NCI-H82 treated with DMSO at 0.1 percent for 48 hours (cell line): ENCODE results near the gene GPD1.

ENCODE experiments used
- DNase-seq: peaks from one replicate; lab custom pipeline; 2025; ENCODE audit not compliant: unreplicated experiment; lab: John Stamatoyannopoulos, UW

GPD1 gene

DNA sequence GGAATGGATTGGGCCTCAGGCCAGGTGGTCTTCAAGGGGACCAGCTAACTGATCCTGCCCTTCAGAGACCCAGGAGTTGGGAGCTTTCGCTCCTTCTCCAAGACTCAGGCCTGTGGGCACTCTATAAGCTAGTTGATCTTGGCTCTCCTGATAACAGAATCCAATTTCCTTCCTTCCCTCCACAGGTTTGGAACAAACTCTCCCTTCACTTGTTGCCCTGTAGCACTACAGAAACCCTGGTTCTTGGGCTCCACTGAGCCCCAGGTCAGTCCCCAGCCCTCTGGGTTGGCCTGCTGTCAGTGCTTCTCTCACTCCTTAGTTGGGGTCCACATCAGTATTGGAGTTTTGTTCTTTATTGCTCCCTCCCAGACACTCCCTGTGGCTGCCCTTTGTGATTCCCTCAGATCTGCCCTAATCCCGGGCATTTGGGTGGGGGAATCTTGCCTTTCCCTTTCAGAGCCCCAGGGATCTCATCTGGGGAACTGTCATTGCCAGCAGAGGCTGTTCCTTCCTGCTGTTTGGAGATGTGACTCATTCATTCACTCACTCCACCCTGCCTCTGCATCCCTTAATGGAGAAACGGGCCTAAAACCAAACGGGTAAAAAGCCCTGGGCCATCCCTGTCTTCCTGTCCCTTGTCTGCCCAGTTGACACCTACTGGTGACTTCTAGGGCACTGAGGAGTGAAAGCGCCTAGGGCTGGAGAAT is 4.4 kb upstream of the GPD1 start:
- no peak for DNase-seq

GRCh38 chr12:50100561-50100960 is 3.2 kb upstream of the GPD1 start:
- no peak for DNase-seq

DNA sequence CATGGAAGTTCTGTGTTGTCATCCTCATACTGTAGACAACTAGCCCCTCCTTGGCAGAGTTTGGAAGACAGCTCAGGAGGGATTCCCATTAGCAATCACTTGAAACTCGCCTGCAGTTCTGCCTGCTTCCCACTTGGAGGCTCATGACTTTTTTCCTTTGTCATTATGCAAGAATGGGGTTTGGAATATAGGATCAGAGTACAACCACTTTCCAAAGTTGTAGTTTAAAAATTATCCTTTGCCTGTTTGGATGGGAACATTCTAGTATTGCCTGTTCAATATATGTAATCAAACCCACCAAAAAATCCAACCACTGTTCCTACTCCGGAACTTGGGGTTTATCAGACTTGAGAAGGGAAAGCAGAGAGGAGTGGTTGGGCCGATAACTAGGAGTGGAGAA is 2.1 kb upstream of the GPD1 start:
- peak; percentile 30 for DNase-seq

GRCh38 chr12:50102131-50102531 is 1.7 kb upstream of the GPD1 start:
- no peak for DNase-seq

DNA sequence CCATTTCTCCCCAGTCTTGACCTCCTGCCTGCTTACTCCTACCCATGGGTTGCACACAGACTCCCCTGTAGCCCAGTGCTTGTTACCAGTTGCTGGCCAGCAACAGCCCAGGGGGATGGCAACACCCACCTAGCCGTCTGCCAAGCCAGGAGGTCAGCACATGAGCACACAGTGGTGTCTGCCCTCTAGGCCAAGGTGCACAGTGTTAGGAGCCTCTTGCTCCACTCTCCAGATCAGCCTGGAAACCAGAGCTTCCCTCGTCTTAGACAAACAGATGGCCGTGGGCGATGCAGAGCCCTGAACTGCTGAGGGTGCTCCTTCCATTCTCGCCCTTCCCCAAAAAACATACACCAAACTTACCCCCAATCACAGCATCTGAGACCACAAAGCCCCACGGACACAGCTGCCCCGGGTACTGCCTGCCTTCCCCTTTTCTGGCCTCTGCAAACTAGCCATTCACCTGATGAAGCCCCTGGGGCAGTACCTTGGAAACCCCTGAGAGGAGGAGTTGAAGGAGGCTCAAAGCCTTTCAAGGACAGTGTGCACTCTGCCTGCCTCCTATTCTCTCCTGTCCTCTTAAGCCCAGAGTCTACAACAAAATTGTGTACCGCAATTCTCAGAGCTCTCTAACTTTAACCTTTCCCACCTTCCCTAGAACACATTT is 1.0 kb upstream of the GPD1 start:
- no peak for DNase-seq

DNA sequence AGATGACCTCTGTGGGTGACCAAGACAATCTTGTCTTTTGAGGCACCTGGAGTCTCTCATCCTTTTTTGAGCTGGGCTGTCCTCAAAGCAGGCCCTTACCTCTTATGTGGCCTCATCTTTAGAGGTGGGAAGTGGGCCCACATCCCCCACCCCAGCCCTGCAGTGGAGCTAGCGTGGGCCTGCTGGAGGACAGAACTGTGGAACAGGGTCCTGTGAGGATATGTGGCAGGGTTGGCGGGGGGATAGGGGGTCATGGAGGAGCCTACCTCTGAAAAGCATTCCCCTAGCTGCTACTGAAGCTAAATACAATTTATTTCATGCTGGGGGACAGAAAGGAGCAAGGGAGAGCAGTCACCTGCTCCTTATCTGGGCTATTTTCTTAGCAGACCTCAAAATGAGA is 457 bp upstream of the GPD1 start:
- no peak for DNase-seq

GRCh38 chr12:50104417-50105366 is 884 bp downstream of the GPD1 start:
- DNase-seq, result no peak

GRCh38 chr12:50105913-50106450 is 2.2 kb downstream of the GPD1 start:
- no peak for DNase-seq

DNA sequence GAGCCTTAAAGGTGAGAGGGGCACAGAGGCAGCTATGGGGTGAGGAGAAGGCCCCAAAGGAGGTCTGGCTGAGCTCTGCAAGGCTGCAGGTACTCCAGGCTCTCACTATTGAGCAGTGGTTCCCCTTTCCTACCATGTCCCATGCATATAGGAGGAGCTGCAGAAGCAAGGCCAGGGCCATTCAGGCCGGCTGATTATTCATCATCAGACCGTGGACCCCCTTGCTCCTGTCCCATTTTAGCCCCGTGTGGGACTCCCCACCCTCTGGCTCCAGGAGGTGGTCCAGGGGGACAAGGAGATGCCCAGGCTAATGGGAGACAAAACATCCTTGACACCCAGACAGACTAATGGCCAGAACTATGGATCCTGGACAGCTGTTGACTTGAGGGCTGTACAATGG is 3.1 kb downstream of the GPD1 start:
- no peak for DNase-seq

DNA sequence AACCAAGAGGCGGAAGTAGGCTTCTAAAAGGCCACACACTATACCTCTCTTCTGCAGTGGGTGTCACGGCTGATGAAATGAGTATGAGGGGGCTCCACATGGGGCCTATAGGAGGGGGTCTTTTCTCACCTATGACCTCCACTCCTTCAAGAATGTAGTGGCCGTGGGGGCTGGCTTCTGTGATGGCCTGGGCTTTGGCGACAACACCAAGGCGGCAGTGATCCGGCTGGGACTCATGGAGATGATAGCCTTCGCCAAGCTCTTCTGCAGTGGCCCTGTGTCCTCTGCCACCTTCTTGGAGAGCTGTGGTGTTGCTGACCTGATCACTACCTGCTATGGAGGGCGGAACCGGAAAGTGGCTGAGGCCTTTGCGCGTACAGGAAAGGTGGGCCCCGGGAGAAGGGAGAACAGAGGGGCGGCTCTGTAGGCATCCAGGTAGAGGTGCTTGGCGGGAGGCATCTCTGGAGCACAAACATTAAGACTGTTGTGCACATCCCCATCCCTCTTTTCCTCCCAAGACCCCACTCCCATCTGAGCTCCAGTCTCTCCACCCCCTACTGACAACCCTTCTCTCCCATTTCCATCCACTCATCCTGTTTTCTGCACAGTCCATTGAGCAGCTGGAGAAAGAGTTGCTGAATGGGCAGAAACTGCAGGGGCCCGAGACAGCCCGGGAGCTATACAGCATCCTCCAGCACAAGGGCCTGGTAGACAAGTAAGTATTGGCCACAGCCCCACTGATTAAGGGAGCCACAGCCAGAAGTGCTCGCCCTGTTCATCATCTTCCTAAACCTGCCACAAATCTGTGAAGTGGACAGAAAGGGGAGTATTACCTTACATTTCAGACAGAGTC is 3.8 kb downstream of the GPD1 start:
- no peak for DNase-seq

DNA sequence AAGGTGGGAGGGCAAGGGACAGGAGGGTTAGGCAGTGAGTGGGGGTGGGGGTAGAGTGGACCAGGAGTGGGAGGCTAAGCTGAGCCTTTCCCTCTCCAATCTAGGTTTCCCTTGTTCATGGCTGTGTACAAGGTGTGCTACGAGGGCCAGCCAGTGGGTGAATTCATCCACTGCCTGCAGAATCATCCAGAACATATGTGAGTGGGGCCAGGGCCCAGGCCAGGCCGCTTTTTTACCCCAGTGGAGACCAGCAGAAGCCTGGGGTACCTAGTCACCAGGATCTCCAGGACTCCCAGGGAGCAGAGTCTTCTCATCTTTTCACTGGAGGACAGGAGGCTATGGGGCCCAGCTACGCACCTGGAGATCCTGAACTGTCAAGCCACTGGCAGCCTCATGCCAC is 5.5 kb downstream of the GPD1 start:
- no peak for DNase-seq

- peak; percentile 36 for DNase-seq
These were observed 6.4 kb downstream of the GPD1 start for GRCh38 chr12:50110127-50110761.

- no peak for DNase-seq
These were observed 7.0 kb downstream of the GPD1 start for GRCh38 chr12:50110762-50111351.

- DNase-seq, result no peak
These were observed 7.5 kb downstream of the GPD1 start for GRCh38 chr12:50111395-50111692.

DNA sequence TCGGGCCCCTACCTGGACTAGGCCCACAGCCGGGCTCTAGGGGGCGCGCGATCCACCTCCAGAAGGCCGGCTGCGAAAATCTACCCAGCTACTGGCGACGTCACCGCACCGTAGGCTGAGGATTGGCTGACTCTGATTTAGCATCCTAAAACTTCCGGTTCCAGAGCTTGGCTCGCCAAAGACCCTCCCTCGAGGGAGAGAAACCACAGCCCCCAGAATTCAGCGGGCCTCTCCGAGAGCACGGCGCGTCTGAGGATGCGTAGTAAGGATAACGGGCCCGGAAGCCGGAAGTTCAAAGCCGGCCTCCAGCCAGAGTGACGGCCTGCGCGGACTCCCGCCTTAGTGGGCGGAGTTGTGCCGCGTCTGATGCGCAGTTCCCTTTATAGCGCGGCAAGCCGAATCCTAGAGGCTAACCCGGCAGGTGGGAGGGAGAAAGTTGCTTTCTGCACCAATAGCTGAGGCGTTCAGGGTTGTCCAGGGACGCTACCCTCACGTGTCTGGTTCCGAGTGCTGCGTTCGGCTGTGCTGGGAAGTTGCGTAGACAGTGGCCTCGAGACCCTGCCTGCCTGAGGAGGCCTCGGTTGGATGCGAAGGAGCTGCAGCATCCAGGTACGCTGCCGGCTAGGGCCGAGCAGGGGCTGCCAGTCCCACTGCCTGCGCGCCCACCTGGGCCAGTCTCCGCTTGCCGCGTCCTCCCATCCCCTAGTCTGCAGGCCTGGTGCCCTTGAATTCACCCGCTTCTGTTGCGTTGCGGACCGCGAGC is 8.1 kb downstream of the GPD1 start, which contains the start of gene COX14:
Gene COX14 (plus strand): TSS at position 544 of the 763 bp plus-strand sequence. CDS start 7,808 bp downstream, outside the sequence.
- DNase-seq, result peak; percentile 99

DNA sequence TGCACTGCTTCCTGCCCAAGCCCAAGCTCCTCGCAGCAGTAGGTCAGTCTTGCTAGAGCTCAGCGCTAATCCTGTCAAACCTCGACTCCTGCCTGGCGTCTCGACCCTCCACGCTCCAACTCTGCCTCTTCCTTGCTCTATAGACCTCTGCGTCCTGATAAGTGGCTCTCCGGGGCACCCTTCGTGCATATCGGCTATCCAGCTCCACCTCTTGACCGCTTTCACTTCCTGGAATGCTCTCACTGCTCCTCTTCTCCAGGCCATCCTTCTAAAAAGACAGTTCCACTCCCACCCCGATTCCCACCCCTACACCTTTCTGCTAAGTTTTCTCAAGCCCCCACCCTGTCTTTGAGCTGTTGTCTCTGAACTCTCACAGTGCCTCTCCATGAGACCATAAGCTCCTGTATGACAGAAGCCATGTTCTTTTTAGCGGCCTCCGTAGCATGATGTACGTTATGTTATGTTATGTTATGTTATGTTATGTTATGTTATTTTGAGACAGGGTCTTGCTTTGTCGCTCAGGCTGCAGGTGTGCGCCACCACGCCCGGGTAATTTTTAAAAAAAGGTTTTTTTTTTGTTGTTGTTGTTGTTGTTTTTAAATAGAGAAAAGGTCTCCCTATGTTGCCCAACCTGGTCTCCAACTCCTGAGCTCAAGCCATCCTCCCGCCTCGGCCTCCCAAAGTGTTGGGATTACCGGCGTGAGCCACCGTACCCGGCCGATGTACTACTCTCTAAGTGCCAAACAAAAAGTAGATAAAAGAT is 8.8 kb downstream of the GPD1 start:
- peak; percentile 66 for DNase-seq

DNA sequence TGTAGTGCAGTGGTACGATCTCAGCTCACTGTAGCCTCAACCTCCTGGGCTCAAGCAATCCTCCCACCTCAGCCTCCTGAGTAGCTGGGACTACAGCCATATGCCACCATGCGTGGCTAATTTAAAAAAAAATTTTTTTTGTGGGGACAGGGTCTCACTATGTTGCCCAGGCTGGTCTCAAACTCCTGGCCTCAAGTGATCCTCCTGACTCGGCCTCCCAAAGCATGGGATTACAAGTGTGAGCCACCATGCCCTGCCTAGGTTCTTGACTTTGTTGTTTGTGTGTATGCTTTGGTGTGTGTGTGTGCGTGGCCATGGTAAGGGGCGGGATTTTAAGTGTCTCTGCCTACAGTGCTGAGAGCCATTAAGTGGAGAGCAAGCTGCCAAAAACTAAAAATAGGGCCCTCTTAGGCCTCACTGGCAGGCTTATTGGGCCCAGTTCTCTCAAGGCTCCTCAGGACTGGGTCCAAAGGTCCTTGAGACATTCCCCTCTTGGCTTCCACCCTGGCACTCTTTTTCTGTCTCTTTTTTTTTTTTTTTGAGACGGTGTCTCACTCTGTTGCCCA is 13.3 kb downstream of the GPD1 start:
- DNase-seq, result no peak

DNA sequence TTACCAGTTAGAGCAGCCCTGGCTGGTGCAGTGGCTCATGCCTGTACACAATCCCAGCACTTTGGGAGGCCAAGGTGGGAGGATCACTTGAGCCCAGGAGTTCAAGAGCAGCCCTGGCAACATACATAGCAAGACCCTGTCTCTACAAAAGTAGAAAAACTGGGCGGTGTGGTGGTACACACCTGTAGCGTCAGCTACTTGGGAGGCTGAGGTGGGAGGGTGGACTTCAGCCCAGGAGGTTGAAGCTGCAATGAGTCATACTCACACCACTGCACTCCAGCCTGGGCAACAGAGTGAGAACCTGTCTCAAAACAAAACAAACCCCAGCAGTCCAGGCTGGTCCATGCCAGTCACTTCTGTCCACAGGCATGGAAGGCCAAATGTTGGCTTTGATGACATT is 15.6 kb downstream of the GPD1 start:
- DNase-seq, result no peak
